GM18909 (cell line): ENCODE results near the gene MED15.

ENCODE experiments used
- ATAC-seq: cut with Tn5 transposase; IDR thresholded peaks from one replicate; pipeline ENCODE4 v1.9.1; 2021; ENCODE audit warnings: mild to moderate bottlenecking; ENCODE audit not compliant: unreplicated experiment, poor library complexity

Gene MED15

GRCh38 chr22:20579273-20580120, 72.1 kb downstream of the MED15 start:
- ATAC-seq, result no peak

GRCh38 chr22:20580179-20580578, 72.8 kb downstream of the MED15 start:
- no peak for ATAC-seq

- no peak for ATAC-seq
Observed at GRCh38 chr22:20580611-20581502, 73.4 kb downstream of the MED15 start.

GRCh38 chr22:20581503-20582170, 74.2 kb downstream of the MED15 start:
- ATAC-seq, result no peak

DNA sequence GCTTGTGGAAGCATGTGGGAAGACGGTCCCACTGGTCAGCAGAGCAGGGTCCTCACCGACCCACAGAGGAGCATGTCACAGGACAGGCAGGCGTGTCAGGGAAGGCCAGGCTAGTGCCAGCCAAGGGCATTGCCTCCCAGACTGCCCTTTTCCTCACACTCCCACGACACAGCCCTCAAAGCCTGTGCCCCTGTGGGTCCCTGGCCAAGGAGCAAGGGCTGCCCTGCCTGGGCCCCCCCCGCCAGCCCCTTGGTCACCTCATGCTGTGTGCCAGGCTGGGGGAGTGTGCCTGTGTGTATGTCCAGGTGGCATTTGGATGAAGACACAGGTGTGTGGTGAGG, 74.7 kb downstream of the MED15 start:
- ATAC-seq, result no peak

DNA sequence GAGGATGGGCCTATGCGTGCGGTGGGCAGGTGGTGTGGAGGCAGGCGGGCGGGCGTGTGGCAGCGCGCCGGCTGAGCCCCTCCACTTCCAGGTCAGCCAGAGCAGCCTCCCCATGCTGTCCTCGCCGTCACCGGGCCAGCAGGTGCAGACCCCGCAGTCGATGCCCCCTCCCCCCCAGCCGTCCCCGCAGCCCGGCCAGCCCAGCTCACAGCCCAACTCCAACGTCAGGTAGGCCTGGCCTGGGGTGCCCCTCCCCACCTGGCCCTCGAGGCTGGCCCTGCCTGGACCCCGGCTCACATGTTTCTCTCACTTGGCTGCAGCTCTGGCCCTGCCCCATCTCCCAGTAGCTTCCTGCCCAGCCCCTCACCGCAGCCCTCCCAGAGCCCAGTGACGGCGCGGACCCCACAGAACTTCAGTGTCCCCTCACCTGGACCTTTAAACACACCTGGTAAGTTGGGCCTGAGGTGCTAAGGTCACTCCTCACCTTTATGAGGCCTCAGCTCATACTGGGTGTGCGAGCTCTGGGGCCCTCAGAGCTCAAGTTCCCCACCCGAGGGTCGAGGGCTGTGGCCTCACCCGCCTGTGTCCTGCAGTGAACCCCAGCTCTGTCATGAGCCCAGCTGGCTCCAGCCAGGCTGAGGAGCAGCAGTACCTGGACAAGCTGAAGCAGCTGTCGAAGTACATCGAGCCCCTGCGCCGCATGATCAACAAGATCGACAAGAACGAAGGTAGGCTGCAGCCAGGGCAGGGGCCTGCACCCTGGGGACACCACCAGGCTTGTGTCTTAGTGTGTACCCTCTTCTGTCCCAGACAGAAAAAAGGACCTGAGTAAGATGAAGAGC, 75.3 kb downstream of the MED15 start:
- no peak for ATAC-seq

DNA sequence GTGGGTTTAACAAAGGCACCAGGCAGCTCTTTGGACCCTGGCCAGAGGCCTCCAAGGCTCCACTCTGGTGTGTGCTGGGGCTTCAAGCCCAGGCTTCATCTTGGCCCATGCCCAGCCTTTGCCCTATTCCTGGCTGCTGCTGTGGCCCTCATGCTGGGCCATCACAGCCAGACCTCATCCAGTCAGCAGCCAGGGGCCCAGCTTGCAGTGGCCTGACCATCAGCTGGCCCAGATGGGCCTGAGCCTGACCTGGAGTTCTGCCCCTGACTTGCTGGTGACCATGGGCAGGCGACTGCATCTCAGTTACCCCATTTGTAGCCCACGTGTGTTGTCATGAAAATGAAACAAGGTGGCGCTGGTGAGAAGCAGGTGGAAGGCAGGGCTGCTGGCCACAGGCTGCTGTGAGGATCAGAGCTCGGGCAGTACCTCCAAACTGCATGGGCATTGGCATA, 76.1 kb downstream of the MED15 start:
- no peak for ATAC-seq

- ATAC-seq, result no peak
Observed at GRCh38 chr22:20584029-20584871, 76.8 kb downstream of the MED15 start.

DNA sequence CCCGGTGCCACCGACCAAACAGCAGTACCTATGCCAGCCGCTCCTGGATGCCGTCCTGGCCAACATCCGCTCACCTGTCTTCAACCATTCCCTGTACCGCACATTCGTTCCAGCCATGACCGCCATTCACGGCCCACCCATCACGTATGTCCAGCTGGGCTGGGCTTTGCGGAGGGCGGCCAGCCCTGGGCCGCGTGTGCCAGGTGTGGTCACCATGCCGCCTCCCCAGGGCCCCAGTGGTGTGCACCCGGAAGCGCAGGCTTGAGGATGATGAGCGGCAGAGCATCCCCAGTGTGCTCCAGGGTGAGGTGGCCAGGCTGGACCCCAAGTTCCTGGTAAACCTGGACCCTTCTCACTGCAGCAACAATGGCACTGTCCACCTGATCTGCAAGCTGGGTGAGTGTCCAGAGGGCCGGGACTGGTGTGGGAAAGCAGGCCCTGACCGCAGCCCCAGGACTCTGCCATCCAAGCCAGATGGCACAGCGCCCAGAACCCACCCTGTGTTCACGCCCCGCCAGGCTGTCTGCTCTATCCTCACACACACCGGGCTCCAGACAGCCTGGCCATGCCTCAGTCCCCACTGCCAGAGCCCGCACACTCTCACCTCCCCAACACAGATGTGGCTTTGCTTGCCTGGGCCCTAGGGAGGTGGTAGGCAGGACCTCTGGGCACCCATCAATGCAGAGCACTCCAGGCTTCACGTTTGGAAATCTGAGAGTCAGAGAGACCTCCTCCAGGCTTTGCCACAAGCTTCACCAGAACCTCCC, 77.6 kb downstream of the MED15 start:
- ATAC-seq, result no peak

DNA sequence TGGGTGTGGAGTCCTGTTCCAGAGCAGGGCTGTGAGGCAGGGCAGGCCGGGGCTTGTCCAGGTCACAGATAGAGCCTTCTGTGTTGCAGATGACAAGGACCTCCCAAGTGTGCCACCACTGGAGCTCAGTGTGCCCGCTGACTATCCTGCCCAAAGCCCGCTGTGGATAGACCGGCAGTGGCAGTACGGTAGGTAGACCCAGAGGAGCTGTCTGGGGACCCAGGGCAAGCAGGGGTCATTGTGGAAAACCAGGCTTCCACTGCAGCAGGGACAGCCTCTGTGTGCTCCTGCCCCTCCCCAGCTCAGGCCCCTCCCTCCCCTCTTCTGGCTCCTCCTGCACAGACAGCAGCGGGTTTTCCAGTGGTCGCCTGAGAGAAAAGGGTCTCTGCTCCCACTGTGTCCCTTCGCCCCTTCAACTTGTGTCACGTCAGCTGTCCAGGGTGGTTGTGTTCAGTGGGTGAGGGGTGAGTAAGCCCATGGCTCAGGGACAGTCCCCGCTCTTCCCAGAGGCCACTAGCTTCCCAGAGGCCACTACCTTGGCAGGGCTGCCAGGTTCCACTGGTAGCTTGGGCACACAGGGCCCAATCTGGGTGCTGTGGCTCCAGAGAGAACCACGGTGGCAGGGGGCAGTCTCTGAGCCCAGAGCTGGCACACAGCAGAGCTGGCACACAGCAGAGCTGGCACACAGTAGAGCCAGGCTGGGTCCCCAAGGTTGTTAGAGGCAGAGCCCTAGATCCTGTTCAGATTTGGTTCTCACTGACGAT, 78.4 kb downstream of the MED15 start:
- ATAC-seq, result no peak

DNA sequence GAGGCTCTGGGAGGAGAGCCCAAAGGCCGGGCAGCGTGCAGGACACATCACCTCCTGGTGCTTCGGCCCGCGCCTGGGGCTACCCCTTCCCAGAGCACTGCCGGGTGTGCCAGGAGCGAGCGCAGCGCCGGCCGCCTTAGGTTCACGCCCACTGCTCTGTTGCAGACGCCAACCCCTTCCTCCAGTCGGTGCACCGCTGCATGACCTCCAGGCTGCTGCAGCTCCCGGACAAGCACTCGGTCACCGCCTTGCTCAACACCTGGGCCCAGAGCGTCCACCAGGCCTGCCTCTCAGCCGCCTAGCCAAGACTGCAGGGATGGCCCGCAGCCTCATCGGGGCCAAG, 79.0 kb downstream of the MED15 start:
- no peak for ATAC-seq

GRCh38 chr22:20587206-20587958, 80.0 kb downstream of the MED15 start:
- no peak for ATAC-seq

GRCh38 chr22:20588092-20588842, 80.9 kb downstream of the MED15 start:
- no peak for ATAC-seq

DNA sequence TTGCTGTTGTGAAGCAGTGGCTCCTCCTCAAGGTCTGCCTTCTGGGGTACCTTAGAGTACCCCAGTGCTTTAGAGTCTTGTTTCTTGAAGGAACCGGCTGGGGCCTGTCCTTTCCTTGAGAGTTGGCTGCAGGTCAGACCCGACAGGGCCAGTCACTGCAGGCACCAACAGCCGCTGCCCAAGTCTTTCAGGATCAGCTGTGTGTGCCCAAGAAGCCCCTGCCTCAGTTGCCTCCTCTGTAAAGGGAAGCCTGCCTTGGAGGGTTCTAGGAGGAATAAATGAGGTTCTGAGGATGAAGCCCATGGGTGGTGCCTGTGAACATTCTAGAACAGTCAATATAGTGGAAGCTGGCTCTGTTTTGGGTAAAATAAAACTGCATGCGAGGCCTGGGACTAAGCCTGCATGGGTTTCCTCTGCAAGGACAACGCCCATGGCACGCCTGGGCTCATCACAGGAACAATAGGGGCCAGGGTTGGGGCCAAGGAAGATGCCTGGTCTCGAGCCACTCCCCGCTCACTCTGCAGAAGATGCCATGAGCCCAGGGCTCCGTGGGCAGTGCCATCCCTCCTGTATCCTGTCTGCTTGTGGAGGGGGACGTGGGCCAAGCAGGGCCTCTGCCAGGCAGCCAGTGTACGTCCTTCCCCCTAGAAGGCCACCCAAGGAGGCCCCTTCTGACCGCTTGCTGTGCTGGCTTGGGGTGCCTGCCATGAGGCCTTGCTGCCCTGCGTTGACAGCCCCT, 81.6 kb downstream of the MED15 start:
- no peak for ATAC-seq

DNA sequence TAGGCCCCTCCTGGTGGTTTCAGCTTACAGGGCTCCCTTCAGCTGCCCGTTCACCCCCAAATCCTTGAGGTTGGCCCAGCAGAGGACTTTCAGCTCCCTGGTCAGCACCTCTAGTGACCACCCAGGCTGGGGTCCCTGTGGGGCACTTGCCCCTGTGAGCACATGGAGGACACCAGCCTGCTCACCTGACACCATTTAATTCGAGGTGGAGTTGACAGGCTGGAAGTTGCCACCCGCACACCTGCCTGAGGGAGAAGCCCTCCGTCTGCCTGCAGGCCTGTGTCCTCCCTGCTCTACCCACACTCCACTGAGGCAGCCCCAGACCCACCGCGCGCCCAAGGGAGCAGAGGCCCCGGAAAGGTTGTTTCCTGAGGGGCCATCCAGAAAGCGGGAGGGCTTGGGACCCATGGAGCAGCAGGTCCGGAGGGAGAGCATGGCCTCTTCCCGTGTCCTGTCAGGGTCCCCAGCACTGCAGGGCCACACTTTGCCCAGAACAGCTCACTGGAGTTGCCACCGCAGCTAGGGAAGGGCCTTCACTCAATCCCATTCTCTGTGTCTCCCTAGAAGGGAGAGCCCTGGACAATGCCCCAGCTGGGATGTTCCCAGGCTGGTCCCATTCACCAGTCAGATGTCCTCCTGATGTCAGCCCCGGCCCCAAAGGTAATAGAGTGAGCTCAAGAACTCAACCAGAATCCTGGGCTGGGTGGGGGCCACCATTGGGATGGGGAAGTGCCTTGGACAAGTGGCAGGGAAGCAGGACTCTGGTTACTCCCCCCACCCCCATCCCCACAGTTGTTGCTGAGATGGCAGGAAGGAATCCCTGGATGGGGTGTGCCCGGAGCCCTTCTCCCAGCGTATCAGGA, 82.4 kb downstream of the MED15 start:
- no peak for ATAC-seq
